Trophoblast cell (in vitro differentiated cells and primary cell): ENCODE results near the gene MUC22. TPM values are rescaled to one million over a fixed set of nuclear protein-coding genes. Genes with fewer than 3 reads are reported as not detected.
A peak's percentile ranks its signal among the peaks of the same experiment; 100 is the strongest.

Experiments used
- DNase-seq, 2 donors: peaks; one replicate each; pipeline ENCODE4 v3.0.0-alpha.2; 2016
- H2AFZ ChIP-seq: 2 replicates; pipeline ENCODE4 v1.6.1; 2013; ENCODE audit warnings: low read length, moderate library complexity, mild to moderate bottlenecking; ENCODE audit not compliant: insufficient read depth, poor library complexity
- H2AK5ac ChIP-seq: 2 replicates; pipeline ENCODE4 v1.6.1; 2013; ENCODE audit warnings: mild to moderate bottlenecking, low read length
- H2BK120ac ChIP-seq: 2 replicates; pipeline ENCODE4 v1.6.1; 2013; ENCODE audit warnings: low read length, mild to moderate bottlenecking, moderate library complexity; ENCODE audit not compliant: insufficient read depth, poor library complexity
- H2BK12ac ChIP-seq: 2 replicates; pipeline ENCODE4 v1.6.1; 2013; ENCODE audit warnings: mild to moderate bottlenecking, low read length, moderate library complexity
- H2BK5ac ChIP-seq: 2 replicates; pipeline ENCODE4 v1.6.1; 2013; ENCODE audit warnings: low read length, low read depth, moderate library complexity, mild to moderate bottlenecking; ENCODE audit not compliant: poor library complexity
- H3K14ac ChIP-seq: 2 replicates; pipeline ENCODE4 v1.6.1; 2013; ENCODE audit warnings: mild to moderate bottlenecking, low read length
- H3K18ac ChIP-seq: 2 replicates; pipeline ENCODE4 v1.6.1; 2013; ENCODE audit warnings: mild to moderate bottlenecking, low read length
- H3K23ac ChIP-seq: 2 replicates; pipeline ENCODE4 v1.6.1; 2013; ENCODE audit warnings: low read length
- H3K27ac ChIP-seq: 2 replicates; pipeline ENCODE4 v1.5.1; 2013; ENCODE audit warnings: low read depth, mild to moderate bottlenecking, inconsistent platforms, low read length, moderate library complexity
- H3K27me3 ChIP-seq: 2 replicates; pipeline ENCODE4 v1.6.1; 2013; ENCODE audit warnings: inconsistent platforms, mild to moderate bottlenecking, low read length, moderate library complexity; ENCODE audit not compliant: insufficient read depth
- H3K36me3 ChIP-seq, 2 experiments: 1 replicate in 1 of 2; 2 replicates in 1 of 2; pipeline ENCODE4 v1.6.1; 2013; ENCODE audit warnings: low read length in 2 of 2, mild to moderate bottlenecking in 2 of 2, moderate library complexity in 1 of 2; ENCODE audit not compliant: insufficient read depth in 2 of 2, control insufficient read depth in 1 of 2
- H3K4ac ChIP-seq: 2 replicates; pipeline ENCODE4 v1.6.1; 2013; ENCODE audit warnings: low read depth, mild to moderate bottlenecking, low read length, moderate library complexity
- H3K4me1 ChIP-seq, 2 experiments: 1 replicate in 1 of 2; 2 replicates in 1 of 2; pipeline ENCODE4 v1.6.1; 2013; ENCODE audit warnings: low read length in 2 of 2, mild to moderate bottlenecking in 2 of 2, moderate library complexity in 1 of 2; ENCODE audit not compliant: insufficient read depth in 2 of 2, control insufficient read depth in 1 of 2
- H3K4me2 ChIP-seq: 2 replicates; pipeline ENCODE4 v1.6.1; 2013; ENCODE audit warnings: inconsistent platforms, mild to moderate bottlenecking, low read length, moderate library complexity
- H3K4me3 ChIP-seq: 2 replicates; pipeline ENCODE4 v1.5.1; 2013; ENCODE audit warnings: mild to moderate bottlenecking, low read depth, low read length, inconsistent platforms
- H3K79me1 ChIP-seq: one replicate; pipeline ENCODE4 v1.6.1; 2013; ENCODE audit warnings: low read length
- H3K79me2 ChIP-seq: 2 replicates; pipeline ENCODE4 v1.6.1; 2013; ENCODE audit warnings: low read length, mild to moderate bottlenecking; ENCODE audit not compliant: control insufficient read depth, insufficient read depth, poor library complexity
- H3K9ac ChIP-seq: 2 replicates; pipeline ENCODE4 v1.6.1; 2013; ENCODE audit warnings: mild to moderate bottlenecking, low read length
- H3K9me3 ChIP-seq: 2 replicates; pipeline ENCODE4 v1.6.1; 2013; ENCODE audit warnings: low read depth, mild to moderate bottlenecking, control low read depth, inconsistent platforms, low read length; ENCODE audit not compliant: insufficient read depth
- H4K12ac ChIP-seq: 2 replicates; pipeline ENCODE4 v1.6.1; 2013; ENCODE audit warnings: low read depth, mild to moderate bottlenecking, low read length, moderate library complexity
- H4K8ac ChIP-seq: 2 replicates; pipeline ENCODE4 v1.6.1; 2013; ENCODE audit warnings: low read depth, mild to moderate bottlenecking, low read length, moderate library complexity
- H4K91ac ChIP-seq: one replicate; pipeline ENCODE4 v1.6.1; 2013; ENCODE audit warnings: low read depth, mild to moderate bottlenecking, low read length, moderate library complexity
- WGBS: extraction: QIAGEN DNeasy Blood & Tissue Kit; methylation state at CpG from one replicate; pipeline ENCODE4 v1.1.7; 2013; ENCODE audit warnings: missing lambda C conversion rate; ENCODE audit not compliant: insufficient read length, insufficient coverage; ENCODE audit errors: extremely low coverage; 5-methylcytosine and 5-hydroxymethylcytosine counted together
- polyA plus RNA-seq: library from polyadenylated mRNA; stranded (reverse); fragments of 200-250 nt; gene quantifications from 2 replicates; pipeline ENCODE4 v1.2.3, GENCODE V29; 2013

MUC22 gene
- not detected in 2 replicates for polyA plus RNA-seq

DNA sequence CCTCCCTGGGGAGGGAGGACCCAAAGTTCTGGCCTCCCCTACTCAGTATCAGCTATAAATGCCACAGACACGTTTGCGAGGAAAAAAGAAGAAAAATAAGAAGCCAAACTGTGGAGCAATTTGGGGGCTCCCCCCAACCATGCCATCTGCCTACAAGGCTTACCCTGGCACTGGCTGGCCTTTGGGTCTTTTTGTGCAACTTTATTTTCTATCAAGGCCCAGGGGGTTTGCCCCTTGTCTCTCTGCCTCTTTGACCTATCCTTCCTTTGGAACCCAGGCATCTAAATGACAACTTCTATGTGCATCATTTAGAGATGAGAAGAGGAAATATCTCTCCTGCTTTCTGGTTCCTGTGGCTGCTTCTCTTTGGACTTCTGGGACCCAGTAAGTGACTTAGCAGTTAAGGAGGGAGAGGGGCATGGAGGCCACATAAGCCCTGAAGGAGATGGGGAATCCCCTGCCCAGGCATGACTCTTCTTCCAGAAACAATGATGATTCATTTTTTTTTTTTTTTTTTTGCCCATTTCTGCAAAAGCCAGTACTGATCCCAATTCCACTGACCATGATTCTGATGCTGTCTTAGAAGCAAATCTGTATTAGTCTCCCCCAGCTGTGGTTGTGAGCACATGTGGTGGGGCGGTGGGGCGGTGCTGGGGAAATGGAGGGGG, at the start of gene MUC22:
MUC22 (plus strand) TSS at position 82 of the 668 bp plus-strand sequence; CDS start at position 315, 233 bp downstream.
- no peak within 1 kb of the TSS for H3K23ac ChIP-seq
- H2BK120ac ChIP-seq, result peak within 1 kb of the TSS; percentile 48
- H2BK12ac ChIP-seq, result peak within 1 kb of the TSS; percentile 75
- H3K14ac ChIP-seq, result no peak within 1 kb of the TSS
- no CpG with 5 or more reads among the region's 4 CpGs for WGBS
- no peaks in the 10 kb centered on the region for H3K9me3 ChIP-seq
- no peak within 1 kb of the TSS for H4K91ac ChIP-seq
- H3K36me3 ChIP-seq, result no peaks in the 10 kb centered on the region
- no peak within 1 kb of the TSS for H2AK5ac ChIP-seq
- H3K4ac ChIP-seq, result peak within 1 kb of the TSS; percentile 28
- H3K9ac ChIP-seq, result no peak within 1 kb of the TSS
- H2BK5ac ChIP-seq, result no peak within 1 kb of the TSS
- no peak within 1 kb of the TSS for H3K27ac ChIP-seq
- DNase-seq, result peak in 1 of 2 donors; percentile 10
- no peak within 1 kb of the TSS for H4K8ac ChIP-seq
- H3K4me2 ChIP-seq, result no peak within 1 kb of the TSS
- peaks cover 3 to 5% of the 10 kb centered on the region in 2 experiments for H3K4me1 ChIP-seq
- H3K79me2 ChIP-seq, result no peaks in the 10 kb centered on the region
- H3K18ac ChIP-seq, result no peak within 1 kb of the TSS
- H3K79me1 ChIP-seq, result no peaks in the 10 kb centered on the region
- no peaks in the 10 kb centered on the region for H3K27me3 ChIP-seq
- peak within 1 kb of the TSS; percentile 50 for H4K12ac ChIP-seq
- no peak within 1 kb of the TSS for H3K4me3 ChIP-seq
- no peak within 1 kb of the TSS for H2AFZ ChIP-seq

DNA sequence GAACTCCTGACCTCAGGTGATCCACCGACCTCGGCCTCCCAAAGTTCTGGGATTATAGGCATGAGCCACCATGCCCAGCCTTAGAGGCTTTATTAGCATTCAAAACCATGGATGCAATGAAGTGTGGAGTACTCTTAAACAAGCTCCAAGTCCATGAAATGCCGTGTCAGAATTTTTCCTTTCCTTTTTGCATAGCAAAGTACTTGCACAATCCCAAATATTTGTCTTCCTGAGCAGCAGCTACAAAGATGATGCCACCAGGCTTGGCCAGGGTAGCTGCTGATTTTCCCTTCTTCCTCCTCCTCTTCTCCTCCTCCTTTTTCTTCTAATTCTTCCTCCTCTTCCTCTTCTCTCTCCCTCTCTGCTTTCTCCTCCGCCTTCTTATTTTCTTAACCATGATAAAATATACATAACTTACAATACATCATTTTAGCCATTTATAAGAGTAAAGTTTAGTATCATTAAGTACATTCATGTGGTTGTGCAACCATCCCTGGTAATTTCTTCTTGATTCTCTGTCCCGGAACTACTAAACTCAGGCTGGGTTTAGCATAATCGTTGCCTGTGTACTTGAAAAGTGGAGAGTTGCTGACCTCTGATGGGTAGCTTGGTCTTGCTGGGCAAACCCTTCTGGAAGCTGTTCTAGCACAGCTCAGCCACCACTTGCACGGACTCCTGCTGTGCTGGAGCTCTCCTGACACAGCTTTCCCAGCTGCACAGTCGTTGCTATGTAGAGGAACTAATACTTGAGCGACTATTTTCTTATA, 49.2 kb upstream of the MUC22 start:
- no peak overlapping the region for H3K18ac ChIP-seq
- no peak overlapping the region for H4K8ac ChIP-seq
- H2BK120ac ChIP-seq, result no peak overlapping the region
- H3K4me2 ChIP-seq, result no peak overlapping the region
- no peak overlapping the region for H3K27ac ChIP-seq
- no peaks in the 10 kb centered on the region for H3K79me1 ChIP-seq
- no peak overlapping the region for H3K14ac ChIP-seq
- no peak overlapping the region for H4K12ac ChIP-seq
- no peaks in the 10 kb centered on the region for H3K79me2 ChIP-seq
- H2BK5ac ChIP-seq, result no peak overlapping the region
- H3K4me3 ChIP-seq, result no peak overlapping the region
- peak in 1 of 2 donors; percentile 45 for DNase-seq
- H2AFZ ChIP-seq, result no peak overlapping the region
- no peak overlapping the region for H2AK5ac ChIP-seq
- peaks cover 5% of the 10 kb centered on the region for H3K9me3 ChIP-seq
- H3K23ac ChIP-seq, result no peak overlapping the region
- H3K27me3 ChIP-seq, result no peaks in the 10 kb centered on the region
- no peak overlapping the region for H3K9ac ChIP-seq
- H3K36me3 ChIP-seq, result no peaks in the 10 kb centered on the region
- 90% methylated on average over 1 of the region's 9 CpGs for WGBS
- H4K91ac ChIP-seq, result no peak overlapping the region
- H3K4me1 ChIP-seq, result peaks cover 3% of the 10 kb centered on the region in 2 experiments
- no peak overlapping the region for H3K4ac ChIP-seq
- no peak overlapping the region for H2BK12ac ChIP-seq

DNA sequence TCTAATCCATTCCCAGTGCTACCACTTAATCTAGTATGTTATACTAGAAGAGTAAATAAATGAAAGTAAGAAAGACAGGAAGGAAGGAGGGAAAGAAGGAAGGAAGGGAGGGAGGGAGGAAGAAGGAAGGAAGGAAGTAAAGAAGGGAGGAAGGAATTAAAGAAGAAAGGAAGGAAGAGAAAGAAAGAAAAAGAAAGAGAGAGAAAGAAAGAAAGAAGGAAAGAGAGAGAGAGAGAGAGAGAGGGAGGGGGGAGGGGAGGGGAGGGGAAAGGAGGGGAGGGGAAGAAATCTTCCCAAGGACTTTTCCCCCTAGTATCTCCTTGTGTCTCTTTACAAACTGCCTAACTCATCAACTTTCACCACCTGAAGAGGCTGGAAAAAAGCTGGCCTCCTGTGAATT, 47.6 kb upstream of the MUC22 start:
- H3K4me1 ChIP-seq, result peaks cover 0 to 3% of the 10 kb centered on the region in 2 experiments
- no peak overlapping the region for H3K4me3 ChIP-seq
- no peak overlapping the region for H3K23ac ChIP-seq
- no peak for DNase-seq
- H4K91ac ChIP-seq, result no peak overlapping the region
- no peak overlapping the region for H3K9ac ChIP-seq
- no peak overlapping the region for H3K27ac ChIP-seq
- no peak overlapping the region for H3K14ac ChIP-seq
- no peak overlapping the region for H3K4ac ChIP-seq
- no peak overlapping the region for H2AFZ ChIP-seq
- no peak overlapping the region for H4K12ac ChIP-seq
- H2BK12ac ChIP-seq, result no peak overlapping the region
- H2BK5ac ChIP-seq, result no peak overlapping the region
- H3K79me1 ChIP-seq, result no peaks in the 10 kb centered on the region
- peaks cover 5% of the 10 kb centered on the region for H3K9me3 ChIP-seq
- no peaks in the 10 kb centered on the region for H3K79me2 ChIP-seq
- no peak overlapping the region for H4K8ac ChIP-seq
- H3K36me3 ChIP-seq, result no peaks in the 10 kb centered on the region
- H3K18ac ChIP-seq, result no peak overlapping the region
- no peaks in the 10 kb centered on the region for H3K27me3 ChIP-seq
- H3K4me2 ChIP-seq, result no peak overlapping the region
- no peak overlapping the region for H2BK120ac ChIP-seq
- H2AK5ac ChIP-seq, result no peak overlapping the region

DNA sequence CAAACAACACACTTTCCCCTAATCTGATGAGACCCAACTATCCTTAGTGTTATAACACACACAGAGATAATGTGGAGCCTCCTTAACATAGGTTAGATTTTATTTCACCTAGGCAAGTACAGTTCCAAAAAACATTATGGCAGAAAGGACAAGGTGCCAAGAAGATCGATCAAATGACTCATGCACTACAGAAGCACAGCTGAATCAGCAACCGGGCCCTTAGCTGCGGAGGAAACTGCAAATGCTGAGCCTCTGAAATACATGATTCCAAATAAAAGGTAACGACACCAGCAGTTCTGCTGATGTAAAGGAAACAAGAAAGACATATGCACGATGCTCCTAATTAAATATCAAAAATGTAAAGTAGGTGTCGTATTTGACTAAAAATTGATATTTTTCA, 46.6 kb upstream of the MUC22 start:
- Histone ChIP-seq H2BK5ac (no peak overlapping the region), H4K8ac (no peak overlapping the region), H3K9me3 (peaks cover 5% of the 10 kb centered on the region), H3K23ac (no peak overlapping the region), H2BK12ac (no peak overlapping the region), H3K36me3 (no peaks in the 10 kb centered on the region), H3K18ac (no peak overlapping the region), H3K4me1 (no peaks in the 10 kb centered on the region), H3K4me2 (no peak overlapping the region), H3K4ac (no peak overlapping the region), H3K79me2 (no peaks in the 10 kb centered on the region), H3K4me3 (no peak overlapping the region), H3K9ac (no peak overlapping the region), H3K79me1 (no peaks in the 10 kb centered on the region), H2AK5ac (no peak overlapping the region), H4K91ac (no peak overlapping the region), H2BK120ac (no peak overlapping the region), H2AFZ (no peak overlapping the region), H3K27me3 (no peaks in the 10 kb centered on the region), H3K14ac (no peak overlapping the region), H3K27ac (no peak overlapping the region), H4K12ac (no peak overlapping the region)
- DNase-seq, result no peak
- WGBS, result no CpG with 5 or more reads among the region's 6 CpGs
